Measurements from ENCODE around the gene AACS.
A peak's percentile ranks its signal among the peaks of the same experiment; 100 is the strongest.
"Not testable (repeated sequence)": the region's sequence is repeated elsewhere in the genome, so short reads cannot be mapped to it uniquely, and the experiment has no call there.

The AACS gene

DNA sequence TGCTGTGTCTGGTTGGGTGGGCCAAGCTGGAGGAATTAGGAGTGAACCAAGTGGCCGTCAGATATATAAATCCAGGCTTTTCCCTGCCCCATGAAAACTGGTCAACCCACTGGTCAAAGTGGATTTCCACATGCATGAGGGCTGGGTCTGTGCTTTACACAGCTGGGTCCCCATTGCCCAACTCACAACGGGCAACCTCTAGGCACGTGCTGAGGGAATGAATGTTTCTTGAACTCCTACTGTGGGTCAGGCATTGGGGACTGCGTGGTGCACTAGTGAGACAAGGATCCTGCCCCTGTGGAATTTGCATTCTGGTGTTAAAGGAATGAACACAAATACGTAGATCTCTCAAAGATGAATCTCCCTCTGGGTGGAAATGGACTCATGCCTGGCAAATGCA, 7.5 kb upstream of the AACS start:
- DNase-seq: no peak

DNA sequence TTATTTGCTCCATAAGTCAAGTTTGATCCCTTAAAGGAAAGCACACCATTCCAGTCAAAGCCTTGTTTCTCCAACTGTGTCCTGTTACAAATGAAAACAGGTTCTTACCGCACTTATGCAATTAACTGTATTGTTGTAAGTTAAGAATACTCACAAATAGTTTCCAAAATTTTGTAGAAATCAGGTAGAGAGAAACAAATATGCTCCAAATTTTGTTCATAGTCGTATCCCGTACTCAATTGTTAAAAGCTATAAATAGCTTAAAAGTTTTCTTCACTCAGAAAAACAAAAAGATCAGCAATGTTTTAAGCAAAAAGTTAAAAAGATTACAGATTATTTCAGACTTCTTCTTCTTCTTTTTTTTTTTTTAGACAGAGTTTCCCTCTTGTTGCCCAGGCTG, 4.0 kb upstream of the AACS start:
- no peak for DNase-seq

DNA sequence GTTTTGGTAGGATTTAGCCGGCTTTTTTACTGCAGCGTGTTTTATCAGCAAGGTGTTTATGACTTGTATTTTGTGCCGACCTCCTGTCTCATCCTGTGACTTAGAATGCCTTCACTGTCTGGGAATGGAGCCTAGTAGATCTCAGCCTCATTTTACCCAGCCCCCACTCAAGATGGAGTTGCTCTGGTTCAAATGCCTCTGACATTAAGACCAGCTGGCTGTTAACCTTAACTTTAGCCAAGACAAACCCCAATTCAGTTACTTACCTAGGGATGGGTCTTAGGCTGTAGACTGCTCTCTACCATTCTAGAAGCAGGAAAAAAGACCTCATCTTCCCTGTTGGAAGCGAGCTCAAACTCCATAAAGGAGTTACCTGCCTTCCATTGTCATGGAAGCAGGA, 1.7 kb upstream of the AACS start:
- not testable (repeated sequence) for DNase-seq

DNA sequence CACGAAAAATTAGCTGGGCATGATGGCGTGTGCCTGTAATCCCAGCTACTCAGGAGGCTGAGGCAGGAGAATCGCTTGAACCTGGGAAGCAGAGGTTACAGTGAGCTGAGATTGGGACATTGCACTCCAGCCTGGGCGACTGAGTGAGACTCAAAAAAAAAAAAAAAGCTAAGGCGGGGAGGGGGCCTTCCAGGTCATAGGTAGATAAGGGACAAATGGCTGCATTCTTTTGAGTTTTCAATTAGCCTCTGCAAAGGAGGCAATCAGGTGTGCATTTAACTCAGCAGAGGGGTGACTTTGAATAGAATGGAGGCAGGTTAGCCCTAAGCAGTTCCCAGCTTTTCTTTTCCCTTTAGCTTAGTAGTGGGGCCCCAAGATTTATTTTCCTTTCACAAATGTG, 743 bp upstream of the AACS start:
- DNase-seq: no peak

DNA sequence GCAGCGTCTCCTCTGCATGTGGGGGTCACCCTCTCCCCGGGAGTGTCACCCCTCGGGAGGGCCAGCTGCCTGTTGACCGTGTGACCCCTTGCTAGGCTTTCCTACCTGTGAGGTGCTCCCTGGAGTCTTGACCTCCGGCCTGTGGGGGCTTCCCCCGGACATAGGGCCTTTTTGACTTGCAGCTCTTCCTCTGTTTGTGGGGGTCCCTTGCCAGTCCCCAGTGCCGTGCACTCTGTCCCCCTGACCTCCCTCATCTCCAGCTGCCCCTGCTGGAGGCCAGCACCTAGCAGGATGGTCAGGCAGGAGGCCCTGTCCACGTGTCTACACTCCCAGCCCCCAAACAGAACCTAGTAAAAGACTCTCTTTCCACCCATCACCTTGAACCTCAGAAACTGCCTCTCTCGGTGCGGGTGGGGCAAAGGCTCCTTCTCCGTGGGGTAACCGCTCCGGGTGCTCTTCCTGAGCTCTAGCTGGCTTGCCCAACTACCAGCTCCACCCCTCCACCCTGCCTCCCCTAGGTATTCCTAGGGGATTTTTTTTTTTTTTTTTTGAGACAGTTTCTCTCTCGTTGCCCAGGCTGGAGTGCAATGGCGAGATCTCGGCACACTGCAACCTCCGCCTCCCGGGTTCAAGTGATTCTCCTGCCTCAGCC, 810 bp downstream of the AACS start:
- no peak for DNase-seq

DNA sequence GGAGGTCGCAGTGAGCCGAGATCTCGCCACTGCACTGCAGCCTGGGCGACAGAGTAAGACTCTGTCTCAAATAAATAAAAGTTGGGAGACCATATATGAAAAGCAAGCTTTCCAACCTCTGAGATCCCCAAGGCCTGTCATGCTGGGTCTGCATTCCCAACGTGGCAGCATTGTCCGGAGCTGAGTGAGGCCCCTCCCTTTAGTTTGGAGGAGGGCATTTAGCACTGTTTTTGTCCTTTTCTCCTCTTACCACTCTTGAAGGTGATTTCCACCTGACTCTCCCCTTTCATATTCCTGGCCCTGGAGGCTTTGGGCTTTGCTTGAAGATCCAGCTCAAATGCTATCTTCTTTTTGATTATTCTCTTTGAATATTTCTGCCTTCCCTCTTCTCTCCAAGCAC, 3.2 kb downstream of the AACS start:
- no peak for DNase-seq

DNA sequence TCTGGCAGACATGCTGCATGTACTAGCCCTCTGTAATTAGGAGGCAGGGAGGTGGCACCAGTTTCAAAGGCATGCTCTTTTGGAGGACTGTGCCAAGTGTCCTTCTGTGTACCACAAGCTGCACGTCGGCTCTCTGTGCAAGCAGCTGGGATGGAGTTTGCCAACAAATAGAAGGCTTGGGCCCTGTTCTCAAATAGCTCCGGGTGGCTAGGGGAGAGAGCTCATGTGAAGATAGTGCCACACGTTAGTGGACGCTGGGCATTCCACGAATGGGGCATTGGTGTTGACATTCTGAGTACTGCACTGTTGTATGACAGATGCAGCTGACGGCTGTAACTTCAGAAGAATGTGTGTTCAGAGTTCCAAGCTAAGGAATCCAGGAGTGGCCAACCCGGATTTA, 4.4 kb downstream of the AACS start:
- DNase-seq: no peak

DNA sequence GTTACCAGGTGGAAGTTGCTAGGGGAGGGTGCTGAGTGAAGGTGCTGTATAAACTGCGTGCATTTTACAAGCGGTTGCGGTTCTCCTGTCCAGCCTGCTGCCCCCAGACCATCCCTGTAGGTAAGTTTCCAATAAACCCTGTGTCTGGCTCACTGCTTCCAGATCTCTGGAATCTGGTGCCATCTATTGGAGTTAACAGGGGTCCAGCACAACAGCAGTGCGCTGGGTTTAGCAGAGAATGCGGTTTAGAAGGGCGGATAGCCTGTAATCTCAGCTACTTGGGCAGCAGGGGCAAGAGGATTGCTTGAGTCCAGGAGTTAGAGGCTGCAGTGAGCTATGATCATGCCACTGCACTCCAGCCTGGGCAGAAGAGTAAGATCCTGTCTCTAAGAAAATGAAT, 4.9 kb downstream of the AACS start:
- DNase-seq: no peak

DNA sequence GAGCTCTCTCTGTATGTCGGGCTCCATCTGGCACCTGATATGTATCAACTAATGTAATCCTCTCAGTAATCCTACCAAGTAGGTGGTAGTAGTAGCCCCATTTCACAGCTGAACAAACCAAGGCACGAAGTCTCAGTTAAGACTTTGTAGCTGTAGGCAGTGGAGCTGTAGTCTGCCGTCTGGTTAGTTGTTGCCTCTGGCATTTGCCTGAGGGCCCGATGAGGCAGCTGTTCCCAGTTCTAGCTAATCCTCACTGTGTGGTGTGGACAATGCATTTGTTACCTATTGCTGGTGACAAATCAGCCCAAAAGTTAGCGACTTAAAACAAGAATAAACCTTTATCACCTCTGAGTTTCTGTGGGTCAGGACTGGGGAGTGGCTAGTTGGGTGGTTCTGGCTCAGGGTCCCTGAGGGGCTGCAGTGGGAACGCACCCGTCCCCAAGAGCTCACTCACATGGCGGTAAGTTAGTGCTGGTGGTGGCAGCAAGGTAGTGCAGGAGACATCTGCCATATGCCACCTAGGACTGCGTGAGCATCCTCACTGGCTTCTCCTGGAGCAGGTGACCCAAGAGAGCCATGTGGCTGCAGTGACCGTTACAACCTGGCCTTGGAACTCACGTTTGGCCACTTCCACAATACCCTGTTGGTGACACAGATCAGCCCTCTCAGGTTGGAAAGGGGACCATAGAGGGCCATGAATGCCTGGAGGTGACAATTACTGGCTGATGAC, 5.6 kb downstream of the AACS start:
- DNase-seq: no peak

DNA sequence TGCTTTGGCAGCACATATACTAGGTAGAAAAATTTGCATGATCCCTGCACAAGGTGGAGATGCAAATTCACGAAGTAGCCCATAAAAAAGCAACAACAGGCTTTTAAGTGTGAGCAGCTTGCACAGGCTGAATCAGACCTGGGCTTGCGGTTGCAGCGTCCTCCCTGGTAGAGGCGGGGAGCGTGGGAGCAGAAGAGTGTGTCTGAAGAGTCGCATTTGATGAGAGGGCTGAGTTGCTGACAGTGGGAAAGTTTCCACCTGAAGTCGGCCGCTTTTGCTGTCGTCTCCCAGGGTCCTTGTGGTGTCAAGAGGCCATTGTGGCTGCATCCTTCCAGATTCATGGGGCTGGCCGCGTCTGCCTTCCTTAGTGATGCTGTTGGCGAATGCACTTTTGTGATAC, 6.2 kb downstream of the AACS start:
- no peak for DNase-seq

DNA sequence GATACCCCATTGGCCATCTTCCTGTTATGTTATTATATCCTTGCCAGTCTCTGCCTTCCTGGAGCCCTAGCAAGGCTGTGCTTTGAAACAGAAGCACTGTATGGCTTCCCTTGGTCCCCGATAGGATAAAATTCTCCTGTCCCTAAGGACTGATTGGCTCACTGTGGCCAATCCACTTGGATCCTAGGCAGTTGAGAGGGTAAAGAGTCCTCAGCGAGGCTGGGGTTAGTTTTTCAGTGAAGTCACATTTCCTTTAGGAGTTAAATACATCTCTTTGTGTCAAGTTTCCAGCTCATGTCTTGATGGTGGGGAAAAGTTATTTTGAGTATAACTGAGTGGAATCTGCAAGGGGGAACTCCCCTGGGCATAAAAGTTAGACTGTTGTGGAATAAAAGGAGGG, 7.3 kb downstream of the AACS start:
- no peak for DNase-seq

DNA sequence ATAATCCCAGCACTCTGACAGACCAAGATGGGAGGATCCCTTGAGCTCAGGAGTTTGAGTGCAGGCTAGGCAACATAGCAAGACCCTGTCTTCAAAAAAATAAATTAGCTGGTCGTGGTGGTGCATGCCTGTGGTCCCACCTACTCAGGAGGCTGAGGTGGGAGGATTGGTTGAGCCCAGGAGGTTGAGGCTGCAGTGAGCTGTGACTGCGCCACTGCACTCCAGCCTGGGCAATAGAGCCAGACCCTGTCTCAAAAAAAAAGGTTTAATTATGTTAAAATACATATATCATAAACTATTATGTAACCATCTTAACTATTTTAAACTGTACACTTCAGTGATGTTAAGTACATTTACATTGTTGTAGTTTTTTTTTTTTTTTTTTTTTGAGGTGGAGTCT, 9.1 kb downstream of the AACS start:
- not testable (repeated sequence) for DNase-seq

DNA sequence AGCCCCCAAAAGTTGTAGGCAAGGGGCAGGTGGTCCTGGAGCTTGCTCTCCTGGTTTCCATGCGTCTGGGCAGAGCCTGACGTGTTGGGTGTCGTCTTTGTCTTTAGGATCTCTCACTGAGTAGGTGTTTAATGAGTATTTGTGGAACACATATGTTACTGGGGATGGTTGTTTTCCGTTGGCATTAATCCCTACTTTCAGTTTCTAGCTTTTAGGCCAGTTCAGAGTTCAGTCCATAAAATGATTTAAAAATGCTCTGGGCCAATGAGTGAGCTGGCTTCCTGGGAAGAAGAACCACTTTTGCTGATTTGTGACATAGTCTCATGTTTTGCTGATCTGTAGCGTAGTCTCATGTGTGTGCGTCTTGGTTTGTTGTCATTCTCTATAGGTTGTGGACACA, 10.9 kb downstream of the AACS start:
- DNase-seq: no peak

DNA sequence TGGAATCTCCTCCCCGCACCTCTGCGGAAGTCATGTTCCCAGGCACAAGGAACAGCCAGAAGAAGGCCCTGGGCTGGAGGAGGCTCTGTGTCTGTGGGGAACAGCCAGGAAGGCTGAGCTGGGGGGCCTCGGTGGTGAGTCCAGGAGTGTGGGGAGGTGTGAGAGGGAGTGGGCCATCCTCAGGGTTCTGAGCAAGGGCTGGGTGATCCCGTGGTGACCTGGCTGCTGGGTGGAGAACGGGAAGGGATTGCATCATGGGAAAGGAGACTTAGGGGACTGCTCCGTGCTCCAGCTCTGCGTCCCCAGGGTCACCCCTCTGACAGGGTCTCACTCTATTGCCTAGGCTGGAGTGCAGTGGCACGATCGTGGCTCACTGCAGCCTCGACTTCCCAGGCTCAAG, 13.8 kb downstream of the AACS start:
- DNase-seq: no peak

DNA sequence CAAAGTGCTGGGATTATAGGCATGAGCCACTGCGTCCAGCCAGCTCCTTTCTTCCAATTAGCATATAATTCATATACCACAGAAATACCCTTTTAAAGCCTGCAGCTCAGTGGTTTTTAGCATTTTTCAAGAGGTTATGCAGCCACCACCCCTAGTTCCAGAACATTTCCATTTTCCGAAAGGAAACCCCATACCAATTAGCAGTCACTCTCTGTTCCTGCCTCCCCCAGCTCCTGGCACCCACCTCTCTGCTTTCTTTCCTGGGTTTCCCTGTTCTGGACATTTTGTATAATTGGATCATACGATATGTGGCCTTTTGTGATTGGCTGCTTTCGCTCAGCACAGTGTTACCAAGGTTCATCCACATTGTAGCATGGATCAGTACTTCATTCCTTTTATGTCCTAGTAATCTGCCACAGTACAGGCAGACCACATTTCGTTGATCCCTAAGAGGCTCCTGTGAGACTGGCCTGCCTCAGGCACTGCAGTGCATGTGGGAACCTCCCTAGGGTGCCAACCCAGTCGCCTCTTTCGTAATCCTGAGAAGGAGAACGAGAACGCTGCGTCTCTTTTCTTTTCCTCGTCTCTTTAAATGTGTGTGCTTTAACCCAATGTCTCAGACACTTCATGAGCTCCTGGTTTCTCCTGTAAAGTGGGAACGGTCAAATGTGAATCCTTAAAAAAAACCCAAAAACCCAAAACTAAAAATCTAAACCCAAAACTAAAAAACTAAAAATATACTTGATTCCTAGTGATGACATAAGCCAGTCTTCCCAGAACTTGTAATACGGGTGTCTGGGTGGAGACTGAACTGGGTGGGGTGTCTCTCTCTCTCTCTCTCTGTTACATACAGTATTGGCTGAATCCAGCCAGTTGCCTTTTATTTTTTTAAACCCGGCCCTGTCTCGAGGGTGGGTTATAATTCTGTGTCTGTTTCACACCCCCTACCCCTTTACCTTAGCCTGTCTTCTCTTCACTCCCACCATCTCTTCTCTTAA, 14.7 kb downstream of the AACS start:
- DNase-seq: no peak

DNA sequence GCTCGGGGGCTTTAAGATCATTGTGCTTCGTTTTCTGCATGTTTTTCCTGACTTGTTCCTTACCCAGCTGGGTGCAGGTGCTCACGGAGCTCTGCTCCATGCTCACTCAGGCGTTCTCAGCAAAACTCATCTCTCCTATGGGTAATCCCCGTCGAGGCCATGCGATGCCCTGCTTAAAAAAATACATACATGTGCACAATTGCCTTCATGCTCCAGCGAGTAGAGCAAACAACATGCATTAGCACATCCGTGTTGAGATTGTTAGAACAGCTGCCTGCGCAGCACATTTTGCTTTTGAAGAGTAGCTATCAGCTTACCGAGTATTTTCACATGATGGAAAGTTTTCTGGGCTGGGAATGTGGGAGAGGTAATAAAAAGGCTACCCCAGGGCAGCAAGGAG, 16.2 kb downstream of the AACS start:
- DNase-seq: peak; percentile 98

DNA sequence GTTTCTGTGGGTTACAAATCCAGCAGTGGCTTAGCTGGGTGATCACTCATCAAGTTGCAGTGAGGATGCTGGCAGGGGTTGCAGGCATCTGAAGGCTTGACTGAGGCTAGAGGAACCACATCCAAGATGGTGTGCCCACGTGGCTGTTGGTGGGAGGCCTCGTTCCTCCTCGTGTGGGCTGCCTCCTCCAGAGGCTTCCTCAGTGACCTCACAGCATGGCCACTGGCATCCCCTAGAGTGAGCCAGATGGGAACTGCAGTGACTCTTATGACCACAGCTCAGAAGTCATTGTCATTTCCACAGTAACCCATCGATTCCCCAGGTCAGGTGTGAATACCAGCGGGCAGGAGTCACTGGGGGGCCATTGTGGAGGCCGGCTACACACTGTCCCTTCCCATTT, 17.8 kb downstream of the AACS start:
- DNase-seq: no peak

DNA sequence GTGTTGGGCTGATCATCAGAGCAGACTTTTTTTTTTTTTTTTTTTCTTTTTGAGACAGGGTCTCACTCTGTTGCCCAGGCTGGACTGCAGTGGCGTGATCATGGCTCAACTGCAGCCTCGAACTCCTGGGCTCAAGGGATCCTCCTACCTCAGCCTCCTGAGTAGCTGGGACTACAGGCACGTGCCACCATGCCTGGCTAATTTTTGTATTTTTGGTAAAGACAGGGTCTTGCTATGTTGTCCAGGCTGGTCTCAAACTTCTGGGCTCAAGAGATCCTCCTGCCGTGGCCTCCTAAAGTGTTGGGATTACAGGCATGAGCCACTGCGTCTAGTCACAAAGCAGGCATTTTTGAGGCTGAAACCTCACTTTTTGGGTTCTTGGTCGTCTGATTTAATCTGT, 23.0 kb downstream of the AACS start:
- DNase-seq: not testable (repeated sequence)

DNA sequence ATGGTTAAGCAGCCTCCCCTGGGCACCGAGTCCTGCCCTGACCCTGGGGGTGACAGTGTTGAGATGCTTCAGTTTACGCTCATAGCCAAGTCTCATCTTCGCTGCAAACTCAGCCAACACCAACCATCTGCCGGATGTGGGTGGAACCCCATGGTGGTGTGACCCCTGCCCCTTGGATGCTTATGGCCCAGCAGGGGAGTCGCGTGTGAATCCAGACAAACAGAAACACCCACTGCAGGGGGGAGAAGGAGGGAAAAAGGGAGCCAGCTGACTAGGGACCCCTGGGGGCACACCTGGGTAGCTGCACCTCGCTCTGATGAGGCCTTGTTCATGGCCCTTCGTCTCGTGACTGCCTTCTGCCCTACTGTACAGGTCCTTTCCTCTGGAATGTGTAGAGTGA, 23.8 kb downstream of the AACS start:
- DNase-seq: no peak

DNA sequence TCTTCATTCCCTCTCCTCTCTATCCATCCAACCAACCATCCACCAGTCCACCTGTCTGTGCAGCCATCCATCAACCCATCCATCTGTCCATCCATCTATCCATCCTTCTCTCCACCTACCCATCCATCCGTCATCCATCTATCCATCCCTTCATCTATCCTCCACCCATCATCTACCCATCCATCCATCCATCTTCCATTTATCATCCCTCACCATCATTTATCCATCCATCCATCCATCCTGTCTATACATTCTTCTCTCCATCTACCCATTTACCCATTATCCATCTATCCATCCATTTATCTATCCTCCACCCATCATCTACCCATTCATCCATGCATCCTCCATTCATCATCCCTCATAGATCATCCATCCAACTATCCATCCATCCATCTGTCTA, 24.4 kb downstream of the AACS start:
- no peak for DNase-seq

DNA sequence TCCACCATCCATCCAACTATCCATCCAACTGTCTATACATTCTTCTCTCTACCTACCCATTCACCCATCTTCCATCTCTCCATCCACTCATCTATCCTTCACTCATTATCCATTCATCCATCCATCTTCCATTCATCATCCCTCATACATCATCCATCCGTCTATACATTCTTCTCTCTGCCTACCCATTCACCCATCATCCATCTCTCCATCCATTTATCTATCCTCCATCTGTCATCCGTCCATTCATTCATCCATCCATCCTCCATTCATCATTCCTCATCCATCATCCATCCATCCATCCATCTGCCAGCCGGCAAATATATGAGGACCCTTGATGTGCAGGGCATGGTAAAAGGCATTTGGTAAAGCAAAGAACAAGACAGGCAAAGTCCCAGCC, 25.2 kb downstream of the AACS start:
- DNase-seq: no peak

DNA sequence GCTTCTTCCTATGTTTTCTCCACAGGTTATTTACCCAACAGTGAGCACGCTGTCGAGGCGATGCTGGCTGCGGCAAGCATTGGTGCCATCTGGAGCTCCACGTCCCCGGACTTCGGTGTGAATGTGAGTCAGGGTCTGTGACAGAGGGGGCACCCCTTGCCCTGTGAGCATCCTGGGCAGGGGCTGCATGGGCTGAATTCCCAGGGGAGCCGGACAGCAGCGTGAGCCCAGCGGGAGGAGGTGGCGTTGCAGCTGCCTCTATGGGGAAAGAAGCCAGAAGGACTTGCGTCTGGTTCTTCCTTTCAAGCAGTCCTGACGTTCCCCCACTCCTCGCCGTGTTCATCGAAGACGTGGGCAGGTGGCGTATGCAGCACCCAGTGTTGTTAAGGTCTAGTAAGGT, 26.2 kb downstream of the AACS start:
- no peak for DNase-seq

DNA sequence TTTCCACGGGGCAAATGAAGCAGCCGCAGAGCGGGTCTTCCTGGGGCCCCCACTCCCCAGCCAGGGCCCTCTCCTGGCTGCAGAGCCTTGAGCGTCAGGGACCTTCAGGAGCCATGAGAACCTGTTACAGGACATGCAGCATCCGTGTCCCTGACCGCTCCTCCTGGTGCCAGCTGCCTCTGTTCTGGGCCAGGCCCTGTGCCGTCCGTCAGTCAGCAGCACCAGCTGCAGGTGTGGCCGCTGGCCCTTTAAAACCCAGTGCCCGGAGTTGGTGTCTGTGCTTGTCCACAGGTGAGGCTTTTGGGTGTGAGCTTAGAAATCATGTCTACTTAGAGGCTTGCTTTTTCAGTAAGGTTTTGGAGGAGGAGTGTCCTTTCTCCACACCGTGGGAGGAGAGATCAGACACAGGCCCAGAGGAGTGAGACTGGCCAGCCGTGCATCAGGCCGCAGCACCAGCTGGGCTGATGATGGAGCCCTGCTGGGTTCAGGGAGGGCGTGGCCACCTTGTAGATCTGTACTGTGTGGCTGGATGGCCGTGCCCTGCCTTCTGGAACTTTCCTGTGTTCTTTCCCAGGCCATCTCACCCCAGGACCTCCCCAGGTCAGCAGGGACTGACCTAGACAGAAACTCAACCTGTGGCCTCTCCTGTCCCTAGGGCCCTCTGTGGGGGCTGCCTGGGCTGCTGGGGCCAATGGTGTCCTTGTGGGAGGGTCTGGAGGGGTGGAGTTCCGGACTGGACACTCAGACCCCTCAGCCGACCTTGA, 27.1 kb downstream of the AACS start:
- DNase-seq: no peak

Measured in NCI-H1092 (cell line).